Gastrocnemius medialis (tissue), 4 donors: Measurements from ENCODE around the gene MKNK2.

ENCODE experiments used
- POLR2A ChIP-seq, 2 donors: fragments of 450-650 bp; IDR thresholded peaks; one replicate each; pipeline ENCODE4 v1.6.1; 2017; ENCODE audit warnings: antibody characterized with exemption in 2 of 2, mild to moderate bottlenecking in 2 of 2, moderate library complexity in 2 of 2
- TF ChIP-seq, protein P1 (sequence below), 5 experiments: fragments of 450-650 bp in 3 of 5; fragments of 200-600 bp in 2 of 5; sonication (generic) in 2 of 5; IDR thresholded peaks in 4 of 5; conservative IDR thresholded peaks in 1 of 5; 1 replicate in 4 of 5; 2 replicates in 1 of 5; pipeline ENCODE4 v1.5.1; 2016 to 2019; ENCODE audit warnings: antibody characterized with exemption in 5 of 5, mild to moderate bottlenecking in 3 of 5, moderate library complexity in 3 of 5

DNA sequence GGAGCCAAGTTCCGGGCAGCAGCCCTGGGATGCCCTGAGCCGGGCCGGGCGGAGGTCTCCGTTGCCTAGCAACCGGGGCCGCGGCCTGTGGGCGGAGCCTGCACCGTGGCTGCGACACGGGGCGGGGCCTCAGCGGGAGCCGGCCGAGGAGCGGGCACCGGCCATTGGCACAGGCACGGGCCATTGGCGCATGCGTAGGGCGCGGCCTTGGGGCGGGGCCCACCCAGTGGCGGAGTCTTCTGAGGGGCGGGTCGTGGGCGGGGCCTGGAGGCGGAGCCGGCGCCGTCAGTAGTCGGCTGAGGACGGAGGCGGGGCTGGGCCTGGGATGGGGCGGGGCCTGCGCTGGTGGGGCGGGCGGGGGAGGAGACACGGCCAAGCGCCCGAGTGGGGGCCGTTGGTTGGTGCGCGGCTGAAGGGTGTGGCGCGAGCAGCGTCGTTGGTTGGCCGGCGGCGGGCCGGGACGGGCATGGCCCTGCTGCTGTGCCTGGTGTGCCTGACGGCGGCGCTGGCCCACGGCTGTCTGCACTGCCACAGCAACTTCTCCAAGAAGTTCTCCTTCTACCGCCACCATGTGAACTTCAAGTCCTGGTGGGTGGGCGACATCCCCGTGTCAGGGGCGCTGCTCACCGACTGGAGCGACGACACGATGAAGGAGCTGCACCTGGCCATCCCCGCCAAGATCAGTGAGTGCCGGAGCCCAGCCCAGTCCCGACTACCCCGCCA, 45.6 kb upstream of the MKNK2 start, which contains the start of gene IZUMO4:
- TF ChIP-seq, protein P1, sequence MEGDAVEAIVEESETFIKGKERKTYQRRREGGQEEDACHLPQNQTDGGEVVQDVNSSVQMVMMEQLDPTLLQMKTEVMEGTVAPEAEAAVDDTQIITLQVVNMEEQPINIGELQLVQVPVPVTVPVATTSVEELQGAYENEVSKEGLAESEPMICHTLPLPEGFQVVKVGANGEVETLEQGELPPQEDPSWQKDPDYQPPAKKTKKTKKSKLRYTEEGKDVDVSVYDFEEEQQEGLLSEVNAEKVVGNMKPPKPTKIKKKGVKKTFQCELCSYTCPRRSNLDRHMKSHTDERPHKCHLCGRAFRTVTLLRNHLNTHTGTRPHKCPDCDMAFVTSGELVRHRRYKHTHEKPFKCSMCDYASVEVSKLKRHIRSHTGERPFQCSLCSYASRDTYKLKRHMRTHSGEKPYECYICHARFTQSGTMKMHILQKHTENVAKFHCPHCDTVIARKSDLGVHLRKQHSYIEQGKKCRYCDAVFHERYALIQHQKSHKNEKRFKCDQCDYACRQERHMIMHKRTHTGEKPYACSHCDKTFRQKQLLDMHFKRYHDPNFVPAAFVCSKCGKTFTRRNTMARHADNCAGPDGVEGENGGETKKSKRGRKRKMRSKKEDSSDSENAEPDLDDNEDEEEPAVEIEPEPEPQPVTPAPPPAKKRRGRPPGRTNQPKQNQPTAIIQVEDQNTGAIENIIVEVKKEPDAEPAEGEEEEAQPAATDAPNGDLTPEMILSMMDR (IDR thresholded peaks at IDR 0.05 in 4 of 5, conservative IDR thresholded peaks at IDR 0.05 in 1 of 5), result peak; percentile 13 to 56 (median 28)
- TF ChIP-seq POLR2A (IDR thresholded peaks at IDR 0.05), result peak; percentile 37 to 40
